ENCODE results near the gene TAF11L4.

DNA sequence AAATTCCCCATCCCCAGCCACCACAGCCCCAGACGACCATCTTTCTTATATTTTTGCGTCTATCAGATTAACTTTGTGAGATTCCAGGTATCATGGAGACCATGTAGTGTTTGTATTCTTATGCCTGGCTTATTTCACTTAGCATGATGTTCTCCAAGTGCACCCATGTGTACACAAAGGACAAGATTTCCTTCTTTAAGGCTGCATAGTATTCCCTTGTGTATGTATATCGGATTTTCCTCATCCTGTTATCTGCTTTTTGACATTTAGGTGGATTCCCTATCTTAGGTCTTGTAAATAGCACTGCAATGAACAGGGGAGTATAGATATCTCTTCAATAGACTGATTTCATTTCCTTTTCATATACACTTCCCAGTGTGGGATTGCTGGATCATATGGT, 28.8 kb upstream of the TAF11L4 start:
- TF ChIP-seq, protein P1, sequence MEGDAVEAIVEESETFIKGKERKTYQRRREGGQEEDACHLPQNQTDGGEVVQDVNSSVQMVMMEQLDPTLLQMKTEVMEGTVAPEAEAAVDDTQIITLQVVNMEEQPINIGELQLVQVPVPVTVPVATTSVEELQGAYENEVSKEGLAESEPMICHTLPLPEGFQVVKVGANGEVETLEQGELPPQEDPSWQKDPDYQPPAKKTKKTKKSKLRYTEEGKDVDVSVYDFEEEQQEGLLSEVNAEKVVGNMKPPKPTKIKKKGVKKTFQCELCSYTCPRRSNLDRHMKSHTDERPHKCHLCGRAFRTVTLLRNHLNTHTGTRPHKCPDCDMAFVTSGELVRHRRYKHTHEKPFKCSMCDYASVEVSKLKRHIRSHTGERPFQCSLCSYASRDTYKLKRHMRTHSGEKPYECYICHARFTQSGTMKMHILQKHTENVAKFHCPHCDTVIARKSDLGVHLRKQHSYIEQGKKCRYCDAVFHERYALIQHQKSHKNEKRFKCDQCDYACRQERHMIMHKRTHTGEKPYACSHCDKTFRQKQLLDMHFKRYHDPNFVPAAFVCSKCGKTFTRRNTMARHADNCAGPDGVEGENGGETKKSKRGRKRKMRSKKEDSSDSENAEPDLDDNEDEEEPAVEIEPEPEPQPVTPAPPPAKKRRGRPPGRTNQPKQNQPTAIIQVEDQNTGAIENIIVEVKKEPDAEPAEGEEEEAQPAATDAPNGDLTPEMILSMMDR (conservative IDR thresholded peaks at IDR 0.05) = no peak
- TF ChIP-seq ZFX (IDR thresholded peaks at IDR 0.05) = no peak
